Hepatocyte (in vitro differentiated cells): ENCODE data around the gene GPR61. TPM values are rescaled to one million over a fixed set of nuclear protein-coding genes. Genes with fewer than 3 reads are reported as not detected.

Experiments used
- DNase-seq: peaks from one replicate; pipeline ENCODE4 v3.0.0-alpha.2; 2016; ENCODE audit warnings: low spot score
- H2AFZ ChIP-seq: fragments of 200-600 bp; sonication (generic); 2 replicates; pipeline ENCODE4 v1.6.0; 2016; ENCODE audit warnings: antibody characterized with exemption, mild to moderate bottlenecking
- H3K27ac ChIP-seq: fragments of 200-600 bp; sonication (generic); 2 replicates; pipeline ENCODE4 v1.5.1; 2016; ENCODE audit warnings: mild to moderate bottlenecking
- H3K27me3 ChIP-seq: fragments of 200-600 bp; sonication (generic); 2 replicates; pipeline ENCODE4 v1.6.1; 2016
- H3K36me3 ChIP-seq: fragments of 200-600 bp; sonication (generic); replicated peaks from 2 replicates; pipeline ENCODE4 v1.5.1; 2016; ENCODE audit warnings: low read depth; ENCODE audit not compliant: insufficient read depth
- H3K4me1 ChIP-seq: fragments of 200-600 bp; sonication (generic); 2 replicates; pipeline ENCODE4 v1.5.1; 2016; ENCODE audit warnings: mild to moderate bottlenecking, moderate library complexity; ENCODE audit not compliant: insufficient read depth
- H3K4me2 ChIP-seq: fragments of 200-600 bp; sonication (generic); 2 replicates; pipeline ENCODE4 v1.6.0; 2016
- H3K4me3 ChIP-seq: fragments of 200-600 bp; sonication (generic); 2 replicates; pipeline ENCODE4 v1.5.1; 2016; ENCODE audit warnings: mild to moderate bottlenecking
- H3K79me2 ChIP-seq: fragments of 200-600 bp; sonication (generic); 2 replicates; pipeline ENCODE4 v1.6.0; 2017; ENCODE audit warnings: mild to moderate bottlenecking
- H3K9me2 ChIP-seq: fragments of 200-600 bp; sonication (generic); replicated peaks from 2 replicates; pipeline ENCODE4 v1.6.0; 2017; ENCODE audit warnings: mild to moderate bottlenecking; ENCODE audit not compliant: insufficient read depth
- H3K9me3 ChIP-seq: fragments of 200-600 bp; sonication (generic); 2 replicates; pipeline ENCODE4 v1.5.1; 2016; ENCODE audit warnings: low read depth, mild to moderate bottlenecking
- H4K20me1 ChIP-seq: fragments of 200-600 bp; sonication (generic); 2 replicates; pipeline ENCODE4 v1.6.0; 2016; ENCODE audit warnings: mild to moderate bottlenecking; ENCODE audit not compliant: insufficient read depth, poor library complexity, severe bottlenecking
- EZH2 ChIP-seq: fragments of 200-600 bp; sonication (generic); IDR thresholded peaks from 2 replicates; pipeline ENCODE4 v1.6.1; 2016; ENCODE audit warnings: antibody characterized with exemption, mild to moderate bottlenecking, borderline replicate concordance
- EZH2phosphoT487 ChIP-seq: fragments of 200-600 bp; sonication (generic); IDR thresholded peaks from one replicate; pipeline ENCODE4 v1.6.1; 2018; ENCODE audit warnings: antibody characterized with exemption, mild to moderate bottlenecking, low read depth, moderate library complexity; ENCODE audit not compliant: unreplicated experiment, severe bottlenecking
- WGBS: methylation state at CpG from one replicate; pipeline ENCODE4 v1.1.6; 2016; ENCODE audit warnings: low lambda C conversion rate; ENCODE audit errors: missing lambda C conversion rate; 5-methylcytosine and 5-hydroxymethylcytosine counted together
- polyA plus RNA-seq: library from polyadenylated mRNA; unstranded; fragments of >200 nt; fragmentation: Nextera tagmentation; extraction: Ambion mirVana; gene quantifications from 2 replicates; pipeline ENCODE4 v1.2.1, GENCODE V29; 2016
- total RNA-seq: library from RNA; depleted of rRNA; stranded (reverse); fragments of >200 nt; gene quantifications from 2 replicates; pipeline ENCODE4 v1.2.3, GENCODE V29; 2014
- TF ChIP-seq, protein P1 (sequence below): fragments of 200-600 bp; sonication (generic); IDR thresholded peaks from 2 replicates; pipeline ENCODE4 v1.5.1; 2016; ENCODE audit warnings: antibody characterized with exemption, mild to moderate bottlenecking; ENCODE audit not compliant: poor library complexity

The GPR61 gene
- total and polyA plus RNA-seq, 2 experiments from 2014 or later: 0.50 to 1.1 TPM

DNA sequence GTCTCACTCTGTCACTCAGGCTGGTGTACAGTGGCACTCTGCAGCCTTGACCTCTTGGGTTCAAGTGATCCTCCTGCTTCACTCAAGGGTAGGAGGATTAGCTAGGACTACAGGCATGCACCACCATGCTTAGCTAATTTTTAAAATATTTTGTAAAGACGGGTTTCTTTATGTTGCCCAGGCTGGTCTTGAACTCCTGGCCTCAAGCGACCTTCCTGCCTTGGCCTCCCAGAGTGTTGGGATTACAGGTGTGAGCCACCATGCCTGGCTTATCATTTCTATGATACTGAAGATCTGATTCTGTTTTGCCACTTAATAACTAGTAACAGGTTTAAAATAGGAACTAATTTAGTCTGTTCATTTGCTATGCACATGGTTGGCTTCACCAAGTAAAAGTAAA is 42.3 kb downstream of the GPR61 start:
- H3K4me3 ChIP-seq: no peak overlapping the region
- TF ChIP-seq EZH2phosphoT487: no peak
- TF ChIP-seq EZH2: no peak
- TF ChIP-seq, protein P1, sequence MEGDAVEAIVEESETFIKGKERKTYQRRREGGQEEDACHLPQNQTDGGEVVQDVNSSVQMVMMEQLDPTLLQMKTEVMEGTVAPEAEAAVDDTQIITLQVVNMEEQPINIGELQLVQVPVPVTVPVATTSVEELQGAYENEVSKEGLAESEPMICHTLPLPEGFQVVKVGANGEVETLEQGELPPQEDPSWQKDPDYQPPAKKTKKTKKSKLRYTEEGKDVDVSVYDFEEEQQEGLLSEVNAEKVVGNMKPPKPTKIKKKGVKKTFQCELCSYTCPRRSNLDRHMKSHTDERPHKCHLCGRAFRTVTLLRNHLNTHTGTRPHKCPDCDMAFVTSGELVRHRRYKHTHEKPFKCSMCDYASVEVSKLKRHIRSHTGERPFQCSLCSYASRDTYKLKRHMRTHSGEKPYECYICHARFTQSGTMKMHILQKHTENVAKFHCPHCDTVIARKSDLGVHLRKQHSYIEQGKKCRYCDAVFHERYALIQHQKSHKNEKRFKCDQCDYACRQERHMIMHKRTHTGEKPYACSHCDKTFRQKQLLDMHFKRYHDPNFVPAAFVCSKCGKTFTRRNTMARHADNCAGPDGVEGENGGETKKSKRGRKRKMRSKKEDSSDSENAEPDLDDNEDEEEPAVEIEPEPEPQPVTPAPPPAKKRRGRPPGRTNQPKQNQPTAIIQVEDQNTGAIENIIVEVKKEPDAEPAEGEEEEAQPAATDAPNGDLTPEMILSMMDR: no peak
- H3K79me2 ChIP-seq: peaks cover 24% of the 10 kb centered on the region
- peaks cover 8% of the 10 kb centered on the region for H4K20me1 ChIP-seq
- no peak for DNase-seq
- no peak overlapping the region for H3K4me2 ChIP-seq
- H3K9me3 ChIP-seq: no peaks in the 10 kb centered on the region
- H3K27ac ChIP-seq: no peak overlapping the region
- H3K4me1 ChIP-seq: peaks cover 3% of the 10 kb centered on the region
- no peaks in the 10 kb centered on the region for H3K27me3 ChIP-seq
- no peaks in the 10 kb centered on the region for H3K9me2 ChIP-seq
- H3K36me3 ChIP-seq: no peaks in the 10 kb centered on the region
- H2AFZ ChIP-seq: no peak overlapping the region
- 90% methylated on average over 2 of the region's 2 CpGs for WGBS

DNA sequence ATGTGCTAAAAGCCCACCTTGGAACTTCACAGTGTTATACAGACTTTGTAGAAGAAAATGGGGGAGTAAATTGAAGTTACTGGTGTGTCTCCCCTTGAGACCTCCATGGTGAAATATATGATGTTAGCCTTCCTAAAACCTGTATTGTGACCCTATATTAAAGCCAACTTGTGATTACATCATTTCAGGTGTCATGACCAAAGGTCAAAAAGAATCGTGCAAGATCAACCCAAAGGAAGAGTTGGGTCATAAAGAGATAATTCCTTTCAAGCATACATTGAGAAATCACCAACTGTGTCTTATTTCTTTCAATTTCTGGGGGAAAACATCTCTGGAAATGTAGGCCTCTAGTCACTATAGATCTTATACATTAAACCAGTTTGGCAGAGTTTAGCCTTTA is 45.1 kb downstream of the GPR61 start:
- no peak for TF ChIP-seq EZH2
- no peak overlapping the region for H3K4me2 ChIP-seq
- peaks cover 8% of the 10 kb centered on the region for H3K79me2 ChIP-seq
- H3K27me3 ChIP-seq: no peaks in the 10 kb centered on the region
- H2AFZ ChIP-seq: no peak overlapping the region
- H3K4me1 ChIP-seq: peaks cover 3% of the 10 kb centered on the region
- no peaks in the 10 kb centered on the region for H3K9me2 ChIP-seq
- peaks cover 4% of the 10 kb centered on the region for H4K20me1 ChIP-seq
- no peak for DNase-seq
- no peaks in the 10 kb centered on the region for H3K9me3 ChIP-seq
- no peak overlapping the region for H3K27ac ChIP-seq
- 75% methylated on average over 1 of the region's 1 CpG for WGBS
- H3K36me3 ChIP-seq: no peaks in the 10 kb centered on the region
- no peak overlapping the region for H3K4me3 ChIP-seq

DNA sequence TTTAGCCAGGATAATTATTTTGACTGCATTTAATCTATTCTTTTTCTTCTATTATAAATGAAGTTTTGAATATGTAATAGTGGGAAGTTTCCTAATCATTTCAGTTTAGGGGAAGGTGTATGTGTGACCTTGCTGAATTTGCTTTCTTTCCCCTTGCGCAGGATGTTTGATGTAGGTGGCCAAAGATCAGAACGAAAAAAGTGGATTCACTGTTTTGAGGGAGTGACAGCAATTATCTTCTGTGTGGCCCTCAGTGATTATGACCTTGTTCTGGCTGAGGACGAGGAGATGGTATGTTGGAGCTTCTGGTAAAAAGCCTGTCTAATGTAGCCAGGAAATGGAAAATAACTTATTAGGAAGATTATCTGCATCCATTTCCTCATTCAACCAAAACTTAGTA is 46.4 kb downstream of the GPR61 start:
- no peak for DNase-seq
- Histone ChIP-seq H3K27me3 (no peaks in the 10 kb centered on the region), H3K36me3 (no peaks in the 10 kb centered on the region), H3K4me3 (no peak overlapping the region), H3K4me1 (peaks cover 3% of the 10 kb centered on the region), H3K9me3 (no peaks in the 10 kb centered on the region), H3K79me2 (peaks cover 6% of the 10 kb centered on the region), H2AFZ (no peak overlapping the region), H3K27ac (no peak overlapping the region), H3K9me2 (no peaks in the 10 kb centered on the region), H3K4me2 (no peak overlapping the region), H4K20me1 (peaks cover 4% of the 10 kb centered on the region)
- 82% methylated on average over 3 of the region's 3 CpGs for WGBS
- TF ChIP-seq, protein P1: no peak
- TF ChIP-seq EZH2phosphoT487 (no peak), EZH2 (no peak)

DNA sequence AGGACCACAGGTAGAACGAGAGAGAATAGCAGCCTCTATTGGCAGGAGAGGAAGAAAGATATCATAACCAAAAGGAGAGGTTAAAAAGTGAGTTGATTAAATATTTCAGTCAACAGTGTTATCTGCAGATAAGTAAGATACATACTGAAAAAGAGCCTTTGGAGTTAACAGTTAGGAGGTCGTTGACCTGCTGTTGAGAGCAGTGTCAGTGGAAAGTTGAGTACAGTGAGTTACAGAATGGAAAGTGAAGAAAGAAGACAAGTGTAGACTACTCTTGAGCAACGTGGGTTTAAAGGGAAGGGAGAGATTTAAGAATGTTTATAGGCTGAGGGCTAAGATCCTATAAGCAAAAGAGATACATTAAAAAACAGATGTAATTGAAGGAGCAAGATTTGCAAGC is 49.5 kb downstream of the GPR61 start:
- Histone ChIP-seq H3K9me2 (no peaks in the 10 kb centered on the region), H4K20me1 (no peaks in the 10 kb centered on the region), H3K4me1 (peaks cover 3% of the 10 kb centered on the region), H3K79me2 (peaks cover under 1% of the 10 kb centered on the region), H3K4me2 (no peak overlapping the region), H3K27me3 (no peaks in the 10 kb centered on the region), H3K27ac (no peak overlapping the region), H3K36me3 (peaks cover 4% of the 10 kb centered on the region), H3K4me3 (no peak overlapping the region), H3K9me3 (no peaks in the 10 kb centered on the region), H2AFZ (no peak overlapping the region)
- DNase-seq: no peak
- 70% methylated on average over 3 of the region's 3 CpGs for WGBS
- TF ChIP-seq EZH2phosphoT487 (peak; percentile 66), EZH2 (no peak)
